Measurements from ENCODE around the gene TAPBPL. TPM values are rescaled to one million over a fixed set of nuclear protein-coding genes. Genes with fewer than 3 reads are reported as not detected.
"Not testable (repeated sequence)": the region's sequence is repeated elsewhere in the genome, so short reads cannot be mapped to it uniquely, and the experiment has no call there.

Gene TAPBPL
- polyA plus RNA-seq, 1 of the 3 experiments (the other 2 are of a cell fraction) = 24.1 TPM

- no peaks in the 10 kb centered on the region for H3K9me2 ChIP-seq
- no peaks in the 10 kb centered on the region for H3K27me3 ChIP-seq (ENCODE audit: insufficient read depth)
- H3K9me3 ChIP-seq = no peaks in the 10 kb centered on the region
- WGBS (ENCODE audit: low lambda C conversion rate) = 88% methylated on average over 1 of the region's 1 CpG
- peaks cover under 1% of the 10 kb centered on the region for H3F3A ChIP-seq (replicated peaks; ENCODE audit: insufficient read depth)
- H3K79me2 ChIP-seq (ENCODE audit: insufficient read depth) = peaks cover 13% of the 10 kb centered on the region
- no peak overlapping the region for H3K4me2 ChIP-seq
- H4K20me1 ChIP-seq (ENCODE audit: insufficient read depth) = no peaks in the 10 kb centered on the region
- ChIA-PET CTCF (no interaction called here), POLR2A (interaction anchor here (0.6 to 2.1 kb wide), 2 partner anchors 14 to 18 kb away, joined by 3 to 6 read pairs; partner anchors contain the start of gene VAMP1)
- no peak for TF ChIP-seq JUND (IDR thresholded peaks at IDR 0.05)
- no peak for TF ChIP-seq NFIC (IDR thresholded peaks at IDR 0.05; ENCODE audit: borderline replicate concordance)
- no peak for TF ChIP-seq GABPA (IDR thresholded peaks at IDR 0.05; ENCODE audit: low read depth)
- TF ChIP-seq MXI1 (IDR thresholded peaks at IDR 0.05; ENCODE audit: low read depth, low read length) = no peak
- no peak for TF ChIP-seq MAX (IDR thresholded peaks at IDR 0.05; ENCODE audit: low read depth)
- no peak for TF ChIP-seq POLR2AphosphoS5 (IDR thresholded peaks at IDR 0.05; ENCODE audit: low read depth, low read length)
- peaks cover 0 to 5% of the 10 kb centered on the region in 2 experiments; a peak in 2 of 4 replicates for H3K4me1 ChIP-seq (ENCODE audit: control insufficient read depth in 1 of 2, insufficient read depth in 2 of 2, low read depth in 1 of 2, low read length in 1 of 2)
- H3K9ac ChIP-seq = no peak overlapping the region
- no peak overlapping the region for H3K27ac ChIP-seq (ENCODE audit: low read depth in 2 of 2, low read length in 1 of 2)
- DNase-seq = no peak
- H3K36me3 ChIP-seq (replicated peaks in 1 of 2; ENCODE audit: control insufficient read depth in 1 of 2, insufficient read depth in 2 of 2, low read length in 1 of 2) = peaks cover 8 to 12% of the 10 kb centered on the region in 2 experiments
- no peak overlapping the region for H2AFZ ChIP-seq (ENCODE audit: low read depth)
- no peak overlapping the region for H3K4me3 ChIP-seq (ENCODE audit: low read depth in 2 of 2, low read length in 1 of 2)
These were observed 36.4 kb downstream of the TAPBPL start for GRCh38 chr12:6488240-6488639.

- Histone ChIP-seq H3K36me3 (replicated peaks in 1 of 2; ENCODE audit: control insufficient read depth in 1 of 2, insufficient read depth in 2 of 2, low read length in 1 of 2) (peaks cover 8 to 12% of the 10 kb centered on the region in 2 experiments), H3K9me2 (no peaks in the 10 kb centered on the region), H2AFZ (ENCODE audit: low read depth) (no peak overlapping the region), H3K27ac (ENCODE audit: low read depth in 2 of 2, low read length in 1 of 2) (no peak overlapping the region), H3K9me3 (no peaks in the 10 kb centered on the region), H3K9ac (no peak overlapping the region), H3K79me2 (ENCODE audit: insufficient read depth) (peaks cover 16% of the 10 kb centered on the region), H4K20me1 (ENCODE audit: insufficient read depth) (no peaks in the 10 kb centered on the region), H3F3A (replicated peaks; ENCODE audit: insufficient read depth) (peaks cover 4% of the 10 kb centered on the region), H3K4me1 (ENCODE audit: control insufficient read depth in 1 of 2, insufficient read depth in 2 of 2, low read depth in 1 of 2, low read length in 1 of 2) (peaks cover 0 to 7% of the 10 kb centered on the region in 2 experiments; a peak in 2 of 4 replicates), H3K4me3 (ENCODE audit: low read depth in 2 of 2, low read length in 1 of 2) (no peak overlapping the region), H3K27me3 (ENCODE audit: insufficient read depth) (no peaks in the 10 kb centered on the region), H3K4me2 (no peak overlapping the region)
- TF ChIP-seq MAX (IDR thresholded peaks at IDR 0.05; ENCODE audit: low read depth) = no peak
- no peak for TF ChIP-seq EP300 (IDR thresholded peaks at IDR 0.05; ENCODE audit: borderline replicate concordance in 1 of 2, low read depth in 1 of 2, low read length in 1 of 2)
- no peak for TF ChIP-seq TAF1 (IDR thresholded peaks at IDR 0.05; ENCODE audit: borderline replicate concordance, low read depth, low read length)
- ChIA-PET POLR2A (no interaction called here), CTCF (interaction anchor here (0.8 kb wide), 1 partner anchor 24 kb away, joined by 3 read pairs; no protein-coding TSS in a partner anchor)
- no peak for DNase-seq
- 55% methylated on average over 4 of the region's 4 CpGs for WGBS (ENCODE audit: low lambda C conversion rate)
These were observed 37.6 kb downstream of the TAPBPL start for GRCh38 chr12:6489449-6489848.

GRCh38 chr12:6490673-6491072 is 38.8 kb downstream of the TAPBPL start:
- not testable (repeated sequence) for H2AFZ ChIP-seq (ENCODE audit: low read depth); H3K27ac ChIP-seq (ENCODE audit: low read depth in 2 of 2, low read length in 1 of 2); H3K9ac ChIP-seq; DNase-seq; H3K4me3 ChIP-seq (ENCODE audit: low read depth in 2 of 2, low read length in 1 of 2); H3K27me3 ChIP-seq (ENCODE audit: insufficient read depth); H4K20me1 ChIP-seq (ENCODE audit: insufficient read depth); H3K9me2 ChIP-seq; H3K4me2 ChIP-seq; H3F3A ChIP-seq (replicated peaks; ENCODE audit: insufficient read depth); H3K9me3 ChIP-seq
- 90% methylated on average over 1 of the region's 1 CpG for WGBS (ENCODE audit: low lambda C conversion rate)
- peaks cover 9 to 13% of the 10 kb centered on the region in 2 experiments; a peak in 3 of 4 replicates for H3K4me1 ChIP-seq (ENCODE audit: control insufficient read depth in 1 of 2, insufficient read depth in 2 of 2, low read depth in 1 of 2, low read length in 1 of 2)
- ChIA-PET CTCF (interaction anchor here (0.8 to 1.0 kb wide), 2 partner anchors 26 to 48 kb away, joined by 3 read pairs; no protein-coding TSS in a partner anchor), POLR2A (interaction anchor here (1.2 kb wide), 1 partner anchor 44 kb away, joined by 3 read pairs; the partner anchor contains the start of gene GAPDH)
- H3K36me3 ChIP-seq (replicated peaks in 1 of 2; ENCODE audit: control insufficient read depth in 1 of 2, insufficient read depth in 2 of 2, low read length in 1 of 2) = peaks cover 8 to 13% of the 10 kb centered on the region in 2 experiments
- peaks cover 28% of the 10 kb centered on the region for H3K79me2 ChIP-seq (ENCODE audit: insufficient read depth)

Data from SK-N-SH (cell line).